ENCODE results near the gene TRABD2B. TPM values are rescaled to one million over a fixed set of nuclear protein-coding genes. Genes with fewer than 3 reads are reported as not detected.
A peak's percentile ranks its signal among the peaks of the same experiment; 100 is the strongest.

The TRABD2B gene
- total RNA-seq, 1 donor from 2014 or later, result 15.1 TPM

DNA sequence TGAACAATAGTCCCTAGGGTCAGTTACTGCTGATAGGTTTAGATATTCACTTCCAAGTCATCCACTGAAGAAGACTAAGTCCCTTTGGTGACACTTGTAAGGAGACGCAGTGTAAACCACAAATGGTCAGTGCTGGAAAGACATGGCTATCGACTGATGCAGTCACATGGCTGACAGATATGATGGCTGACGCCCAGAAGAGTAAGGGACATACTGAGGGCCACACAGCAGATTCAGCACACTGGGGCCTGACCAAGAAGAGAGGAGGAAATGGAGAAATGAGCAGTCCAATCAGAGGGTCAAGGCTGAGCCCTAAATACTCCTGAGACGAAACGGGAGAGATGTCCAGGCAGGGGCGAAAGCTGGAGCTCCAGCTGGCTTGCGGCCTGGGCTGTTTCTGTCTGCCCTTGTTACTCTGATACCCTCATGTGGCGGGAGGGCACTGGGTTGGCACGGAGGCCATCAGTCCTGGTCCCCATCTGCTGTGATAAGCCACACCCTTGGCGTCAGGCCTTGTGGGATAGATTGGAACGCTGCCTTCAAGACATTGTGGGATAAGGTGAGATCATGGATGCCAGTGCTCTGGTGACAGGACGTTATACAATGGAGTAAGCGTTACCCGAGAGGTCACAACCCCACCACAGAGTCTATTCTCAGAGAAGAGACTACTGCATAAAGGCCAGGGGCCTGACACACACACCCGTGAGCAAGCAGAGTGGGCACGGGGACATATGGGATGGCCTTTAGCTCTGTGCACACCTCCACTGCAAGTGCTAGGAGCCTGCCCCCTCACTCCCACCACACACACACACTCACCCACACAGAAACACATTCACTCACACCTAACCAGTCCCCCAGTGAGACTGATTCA, 158.4 kb downstream of the TRABD2B start:
- ATAC-seq (no peak), DNase-seq (ENCODE audit: low spot score) (no peak)

DNA sequence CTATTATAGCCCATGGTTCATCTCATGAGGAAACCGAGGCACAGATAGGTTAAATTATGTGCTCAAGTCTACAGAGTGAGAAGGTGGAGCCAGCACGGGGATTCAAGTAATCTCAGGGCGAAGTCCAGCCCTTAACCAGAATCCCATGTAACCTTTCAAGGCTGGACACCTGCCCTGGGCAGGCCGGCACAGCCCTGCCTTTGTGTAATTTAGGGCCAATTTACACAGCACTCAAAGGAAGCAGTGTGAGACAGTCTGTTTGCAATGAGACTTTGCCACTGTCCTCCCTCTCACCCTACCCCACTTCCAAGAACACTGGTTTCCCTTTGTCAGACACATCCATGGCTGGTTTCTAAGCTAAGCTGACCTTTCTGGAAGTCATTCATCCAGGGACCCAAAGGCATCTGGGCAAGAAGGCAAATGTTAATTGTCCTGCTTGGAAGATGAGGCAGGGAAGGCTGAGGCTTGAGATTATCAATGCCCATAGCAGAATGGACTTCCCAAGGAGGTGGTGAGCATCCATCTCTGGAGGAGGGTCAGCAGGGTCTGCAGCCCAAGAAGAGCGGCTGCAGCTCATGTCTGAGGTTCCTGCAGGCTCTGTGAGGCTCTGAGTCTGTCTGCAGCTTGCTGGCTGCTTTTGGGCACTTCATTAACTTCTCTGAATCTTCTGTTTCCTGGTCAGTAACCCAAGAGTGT, 159.2 kb downstream of the TRABD2B start:
- ATAC-seq (peak; percentile 64), DNase-seq (ENCODE audit: low spot score) (no peak)

DNA sequence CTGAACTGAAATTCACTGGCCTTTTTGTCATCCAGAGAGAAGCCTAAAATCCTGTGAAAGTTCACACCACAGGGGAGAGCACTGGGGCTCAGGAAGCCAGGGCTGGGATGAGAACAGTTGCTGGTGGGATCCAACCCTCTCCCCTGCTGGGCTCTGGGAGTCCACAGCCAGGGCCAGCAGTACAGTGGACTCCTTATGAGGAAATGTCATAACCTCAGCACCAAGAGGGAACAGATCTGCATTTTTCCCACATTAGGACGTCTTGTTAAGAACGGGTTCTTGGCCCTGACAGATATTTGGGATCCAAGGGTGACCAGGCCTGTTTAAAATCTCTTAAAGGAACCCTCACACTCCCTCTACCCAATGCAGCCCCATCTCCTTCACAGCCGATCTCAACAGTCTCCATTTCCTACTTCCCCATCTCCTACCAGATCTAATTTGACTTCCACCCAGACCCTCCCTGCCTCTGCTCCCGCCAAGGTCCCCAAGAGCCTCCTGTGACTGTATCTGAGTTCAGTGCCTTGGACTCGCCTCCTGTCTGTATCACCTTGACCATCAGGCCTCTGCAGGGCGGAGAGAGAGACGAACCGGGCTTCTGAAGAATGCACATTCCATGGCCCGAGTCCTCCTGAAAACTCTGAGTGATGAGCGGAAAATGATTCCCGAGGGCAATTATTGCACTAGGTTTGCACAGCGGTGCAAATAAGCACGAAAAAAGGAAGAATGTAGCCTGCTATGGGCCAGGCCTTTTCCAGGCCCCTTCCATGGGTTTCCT, 159.9 kb downstream of the TRABD2B start:
- ATAC-seq (no peak), DNase-seq (ENCODE audit: low spot score) (no peak)

DNA sequence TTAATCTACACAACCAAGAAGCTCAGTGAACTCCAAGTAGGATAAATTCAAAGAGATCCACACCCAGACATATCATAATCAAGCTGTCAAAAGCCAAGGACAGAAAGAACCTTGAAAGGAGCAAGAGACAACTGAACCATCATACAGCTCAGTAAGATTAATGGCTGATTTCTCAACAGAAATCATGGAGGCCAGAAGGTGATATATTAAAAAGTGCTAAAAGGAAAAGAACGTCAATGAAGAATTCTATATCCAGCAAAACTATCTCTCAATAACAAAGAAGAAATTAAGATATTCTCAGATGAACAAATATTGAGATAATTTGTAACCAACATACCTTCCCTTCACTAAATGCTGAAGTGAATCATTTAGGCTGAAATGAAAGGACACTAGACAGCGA, 161.8 kb downstream of the TRABD2B start:
- ATAC-seq, result no peak
- DNase-seq (ENCODE audit: low spot score), result no peak

DNA sequence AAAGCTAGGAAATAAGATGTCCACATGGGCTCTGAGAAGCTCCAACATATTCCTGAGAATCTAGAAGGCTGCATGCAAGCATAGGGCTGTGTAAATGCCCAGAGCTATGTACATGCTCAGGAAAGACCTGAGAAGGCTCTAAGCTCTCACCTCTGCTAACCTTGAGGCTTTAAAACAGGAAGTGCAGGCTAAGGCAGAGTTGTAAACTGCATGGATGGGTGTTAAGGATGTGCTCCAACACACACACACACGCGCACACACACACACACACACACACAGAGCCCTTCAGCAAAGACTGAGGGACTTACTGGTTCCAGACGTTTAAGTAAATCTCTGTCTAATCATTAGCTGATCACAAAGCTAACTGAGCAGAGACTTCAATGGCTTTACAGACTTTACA, 162.9 kb downstream of the TRABD2B start:
- DNase-seq (ENCODE audit: low spot score), result no peak
- ATAC-seq, result no peak

DNA sequence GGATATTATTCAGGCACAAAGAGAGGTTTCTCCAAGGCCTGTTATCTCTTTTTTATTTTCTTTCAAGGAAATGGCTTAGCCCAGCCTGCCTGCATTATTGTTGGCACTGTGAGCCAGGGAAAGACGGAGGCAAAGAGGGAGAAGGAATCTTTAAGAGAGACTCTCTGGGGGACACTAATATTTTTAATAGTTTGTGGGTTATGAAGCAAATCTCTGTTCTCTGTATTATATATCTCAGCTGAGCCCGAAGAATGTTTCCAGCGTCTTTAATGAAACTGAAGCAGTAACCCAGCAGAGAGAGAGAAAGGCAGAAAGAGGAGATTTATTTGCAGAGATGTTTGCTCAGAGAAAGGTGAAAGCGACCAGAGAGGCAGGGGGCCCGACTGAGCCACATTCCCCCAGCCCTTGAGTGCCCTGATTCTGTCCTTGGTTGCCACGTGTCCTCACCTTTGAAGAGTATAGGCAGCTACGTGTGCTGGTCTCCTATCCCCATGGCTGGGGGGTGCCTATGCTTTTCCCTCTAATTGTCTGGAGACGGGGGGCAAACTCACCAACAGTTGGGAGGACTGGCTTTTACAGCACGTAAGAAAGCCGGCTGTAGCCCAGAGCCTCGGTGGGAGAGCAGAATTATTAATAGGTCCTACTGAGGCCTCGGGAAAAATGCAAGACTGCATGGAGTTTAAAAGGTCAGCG, 166.4 kb downstream of the TRABD2B start:
- ATAC-seq (no peak), DNase-seq (ENCODE audit: low spot score) (no peak)

DNA sequence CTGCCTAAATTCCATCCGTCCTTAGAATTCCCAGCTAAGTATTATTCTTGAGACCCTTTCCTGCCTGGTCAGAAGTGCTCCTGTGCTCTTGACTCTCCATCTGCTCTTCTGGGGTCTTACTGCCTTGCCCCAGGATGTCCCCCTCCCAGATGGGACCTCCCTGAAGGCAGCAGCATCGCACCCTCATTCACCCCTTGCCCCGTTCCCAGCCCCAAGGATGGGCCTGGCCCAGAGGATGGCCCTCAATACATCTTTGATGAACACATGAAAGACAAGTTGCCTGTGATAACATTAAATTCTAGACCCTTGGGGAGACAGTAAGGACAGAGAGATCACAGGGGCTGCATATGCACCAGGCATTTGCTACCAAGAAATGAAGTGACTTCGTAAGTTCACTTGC, 167.2 kb downstream of the TRABD2B start:
- DNase-seq (ENCODE audit: low spot score), result no peak
- ATAC-seq, result no peak

DNA sequence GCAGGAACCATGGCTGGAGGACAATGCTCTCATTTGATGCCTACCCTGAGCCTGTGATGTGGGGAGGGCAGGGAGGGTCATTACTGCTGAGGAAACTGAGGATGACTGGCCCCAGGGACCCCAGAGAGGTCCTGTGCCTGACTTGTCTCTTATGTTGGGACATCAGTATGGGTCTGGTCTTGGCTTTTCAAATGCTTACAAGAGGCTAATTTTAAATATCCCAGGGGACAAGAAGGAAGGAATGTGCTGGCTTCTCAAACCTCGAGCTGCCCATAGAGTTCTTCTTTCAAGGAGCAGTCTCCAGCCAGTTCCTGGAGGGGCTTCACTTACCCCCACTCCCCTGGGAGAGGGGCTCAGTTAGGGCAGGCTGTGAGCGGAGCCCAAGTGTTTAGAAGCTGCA, 168.2 kb downstream of the TRABD2B start:
- DNase-seq (ENCODE audit: low spot score), result no peak
- no peak for ATAC-seq

DNA sequence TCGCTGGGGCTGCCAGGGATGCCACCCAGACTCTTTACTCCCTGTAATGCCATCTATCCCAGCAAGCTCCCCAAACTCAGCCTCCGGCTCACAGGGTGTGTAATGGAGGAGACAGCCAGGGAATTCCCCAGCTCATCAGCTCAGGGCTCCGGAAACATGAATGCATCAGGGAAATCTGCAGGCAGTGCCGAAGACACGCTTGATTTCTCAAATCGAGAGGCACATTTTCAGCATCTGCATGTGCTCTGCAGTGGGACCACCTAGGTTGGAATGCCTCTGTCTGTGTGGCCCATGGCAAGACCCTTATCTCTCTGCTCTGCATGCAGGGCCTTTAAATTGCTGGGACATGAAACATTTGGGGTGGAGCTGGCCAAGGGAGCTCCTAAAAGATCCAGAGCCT, 170.1 kb downstream of the TRABD2B start:
- ATAC-seq, result no peak
- DNase-seq (ENCODE audit: low spot score), result no peak

DNA sequence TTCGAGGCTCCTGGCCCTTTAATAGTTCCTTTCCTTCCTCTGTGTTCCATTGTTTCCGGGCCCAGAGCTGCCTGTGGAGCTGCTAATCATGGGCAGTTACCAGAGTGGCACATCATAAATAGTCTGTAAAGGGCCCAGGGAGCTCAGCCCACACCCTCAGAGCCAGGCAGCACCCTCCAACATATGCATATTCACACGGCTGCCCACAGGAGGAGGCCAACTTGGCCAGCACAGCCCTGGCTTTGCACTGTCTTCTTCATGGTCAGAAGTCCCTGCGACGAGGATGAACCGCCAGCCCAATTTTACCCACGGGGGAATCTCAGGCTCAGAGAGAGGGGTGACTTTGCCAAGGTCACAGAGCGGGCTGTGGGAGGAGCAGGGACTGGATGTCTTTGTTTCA, 172.5 kb downstream of the TRABD2B start:
- DNase-seq (ENCODE audit: low spot score) (no peak), ATAC-seq (no peak)

DNA sequence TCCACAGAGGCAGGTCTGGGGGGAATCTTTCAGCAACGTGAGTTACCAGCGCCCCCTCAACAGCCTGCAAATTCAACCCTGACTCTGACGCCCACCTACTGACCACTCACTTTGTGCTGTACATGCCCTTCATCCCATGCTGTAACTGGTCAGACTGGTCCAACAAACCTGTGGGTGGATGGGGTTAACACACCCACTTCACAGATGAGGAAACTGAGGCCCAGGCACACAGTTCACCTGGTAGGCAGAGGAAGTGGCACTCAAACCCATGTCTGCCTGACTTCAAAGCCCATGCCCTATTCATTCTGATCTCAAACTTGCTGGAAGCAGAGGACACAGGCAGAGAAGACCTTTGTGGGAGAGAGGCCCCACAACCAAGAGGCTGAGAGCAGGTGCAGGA, 172.9 kb downstream of the TRABD2B start:
- ATAC-seq (no peak), DNase-seq (ENCODE audit: low spot score) (no peak)

DNA sequence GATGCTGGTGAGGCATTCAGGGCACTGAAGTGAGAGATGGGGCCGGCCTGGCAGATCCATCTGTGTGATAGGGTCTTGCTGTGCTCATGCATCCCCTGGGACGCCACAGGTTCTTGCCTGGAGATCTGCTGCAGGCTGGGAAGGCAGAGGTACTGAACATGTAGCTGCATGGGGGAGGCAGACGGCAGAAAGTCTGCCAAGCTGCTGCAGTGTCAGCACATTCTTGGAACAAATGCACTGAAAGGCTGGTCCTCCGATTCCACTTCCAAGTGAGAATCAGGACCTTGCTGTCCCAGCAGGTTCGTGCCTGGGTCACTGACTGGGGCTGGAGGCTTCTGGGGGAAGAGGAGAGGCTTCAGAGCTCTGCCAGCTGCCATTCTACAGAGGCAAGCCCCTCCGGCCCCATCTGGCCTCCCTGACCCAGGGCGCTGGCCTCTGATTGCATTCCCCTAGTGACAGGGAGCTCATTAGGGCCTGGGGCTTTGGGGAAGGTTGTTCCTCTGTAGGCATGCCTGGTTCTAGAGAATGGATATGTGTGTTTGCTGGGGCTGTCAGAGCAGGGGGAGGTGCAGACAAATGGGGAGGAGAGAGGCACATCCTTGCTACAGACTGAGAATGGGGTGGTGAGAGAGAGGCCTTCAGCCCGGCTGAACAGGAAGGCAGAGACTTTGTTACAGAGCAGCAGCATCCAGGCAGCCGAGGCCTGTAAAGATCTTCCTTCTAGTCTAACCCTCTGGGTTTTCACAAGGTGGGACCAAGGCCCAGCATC, 174.0 kb downstream of the TRABD2B start:
- no peak for DNase-seq (ENCODE audit: low spot score)
- ATAC-seq, result no peak

DNA sequence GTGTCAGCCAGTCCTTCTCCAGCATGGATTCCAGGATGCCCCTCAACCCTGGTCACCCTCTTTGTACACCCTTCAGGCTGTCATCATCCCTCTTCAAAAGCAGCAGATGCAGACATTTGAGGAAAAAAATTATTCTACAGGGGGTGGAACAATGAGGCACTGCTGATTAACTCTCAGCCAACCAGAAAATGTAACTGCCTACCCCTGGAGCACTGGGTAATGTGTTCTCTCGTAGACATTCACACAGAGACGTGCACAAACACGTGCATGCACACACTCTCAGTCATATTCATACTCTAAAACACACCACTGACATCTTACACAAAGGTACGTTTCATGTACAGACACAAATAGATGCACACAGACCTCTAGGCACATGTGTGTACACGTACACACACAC, 175.4 kb downstream of the TRABD2B start:
- no peak for DNase-seq (ENCODE audit: low spot score)
- ATAC-seq, result no peak

DNA sequence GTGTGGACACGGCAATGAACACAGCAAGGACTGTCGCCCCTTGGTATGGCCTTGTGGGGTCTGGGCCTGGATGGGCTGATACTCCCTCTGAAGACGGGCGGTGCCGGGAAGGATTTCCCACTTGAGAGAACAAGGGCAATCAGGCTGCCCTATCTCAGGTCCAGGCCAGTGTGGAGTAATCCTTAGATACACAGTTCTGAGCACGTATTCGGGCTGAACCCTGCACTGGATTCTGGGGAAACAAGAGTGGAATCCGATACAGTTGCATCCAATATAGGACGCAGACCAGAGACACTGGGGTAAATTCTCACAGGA, 177.7 kb downstream of the TRABD2B start:
- DNase-seq (ENCODE audit: low spot score) (no peak), ATAC-seq (no peak)

DNA sequence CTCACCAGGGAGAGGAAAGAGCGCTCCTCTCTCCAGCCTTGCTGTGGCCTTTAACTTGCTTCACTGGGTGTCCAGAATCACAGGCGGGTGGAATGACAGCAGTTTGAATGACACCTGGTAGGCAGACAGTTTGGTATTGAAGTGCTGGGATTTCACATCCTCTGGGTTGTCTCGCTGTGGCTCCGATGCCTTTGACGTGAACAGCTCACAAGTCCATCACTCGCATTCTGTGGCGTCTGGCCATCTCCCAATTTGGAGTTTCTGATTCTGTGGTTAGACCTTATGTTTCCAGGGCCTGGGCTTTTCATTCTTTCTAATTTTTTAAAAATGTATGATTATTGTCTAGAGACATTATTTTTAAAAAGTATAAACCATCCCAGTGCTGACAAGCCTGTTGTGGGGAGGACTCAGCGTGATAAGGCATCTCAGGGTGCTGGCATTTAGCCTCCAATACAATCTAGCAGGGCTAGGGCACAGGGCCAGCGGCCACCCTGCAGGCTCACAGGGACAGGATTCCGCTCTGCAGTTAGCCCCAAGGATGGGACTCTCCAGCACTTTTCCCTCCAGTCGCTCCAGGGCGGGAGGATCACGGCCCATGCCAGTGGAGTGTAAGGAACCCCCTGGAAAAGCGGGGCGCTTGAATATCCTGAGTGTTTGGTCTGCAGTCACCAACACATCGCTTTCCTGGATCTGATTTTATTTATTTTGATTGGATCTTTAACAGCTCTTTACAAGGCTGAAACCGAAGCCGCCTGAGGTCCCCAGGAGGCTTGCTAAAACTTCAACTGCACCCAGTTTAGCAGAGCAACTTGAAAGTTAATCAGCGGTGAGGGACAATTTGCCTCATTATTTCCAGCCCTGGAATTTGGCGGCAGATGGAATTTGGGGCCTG, 178.3 kb downstream of the TRABD2B start:
- DNase-seq (ENCODE audit: low spot score) (no peak), ATAC-seq (peak; percentile 15)

DNA sequence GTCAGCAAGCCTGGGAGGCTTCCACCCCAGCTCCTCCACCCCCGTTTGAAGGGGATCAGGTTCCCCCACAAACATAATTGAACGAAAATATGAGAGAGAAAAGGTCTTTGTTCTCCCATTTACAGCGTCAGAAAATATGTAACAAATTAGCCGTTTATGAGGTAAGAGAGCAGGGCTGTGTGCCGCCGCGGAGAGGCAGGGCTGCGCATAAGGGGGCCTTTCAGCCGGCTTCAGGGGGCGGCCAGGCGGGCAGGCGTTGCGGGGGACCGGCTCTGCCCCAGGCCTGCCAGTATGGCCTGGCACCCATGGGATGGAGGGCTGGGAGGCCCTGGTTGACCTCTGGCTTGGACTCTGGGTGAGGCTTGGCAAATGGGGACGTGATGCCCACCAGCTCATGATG, 179.3 kb downstream of the TRABD2B start:
- ATAC-seq (no peak), DNase-seq (ENCODE audit: low spot score) (no peak)

DNA sequence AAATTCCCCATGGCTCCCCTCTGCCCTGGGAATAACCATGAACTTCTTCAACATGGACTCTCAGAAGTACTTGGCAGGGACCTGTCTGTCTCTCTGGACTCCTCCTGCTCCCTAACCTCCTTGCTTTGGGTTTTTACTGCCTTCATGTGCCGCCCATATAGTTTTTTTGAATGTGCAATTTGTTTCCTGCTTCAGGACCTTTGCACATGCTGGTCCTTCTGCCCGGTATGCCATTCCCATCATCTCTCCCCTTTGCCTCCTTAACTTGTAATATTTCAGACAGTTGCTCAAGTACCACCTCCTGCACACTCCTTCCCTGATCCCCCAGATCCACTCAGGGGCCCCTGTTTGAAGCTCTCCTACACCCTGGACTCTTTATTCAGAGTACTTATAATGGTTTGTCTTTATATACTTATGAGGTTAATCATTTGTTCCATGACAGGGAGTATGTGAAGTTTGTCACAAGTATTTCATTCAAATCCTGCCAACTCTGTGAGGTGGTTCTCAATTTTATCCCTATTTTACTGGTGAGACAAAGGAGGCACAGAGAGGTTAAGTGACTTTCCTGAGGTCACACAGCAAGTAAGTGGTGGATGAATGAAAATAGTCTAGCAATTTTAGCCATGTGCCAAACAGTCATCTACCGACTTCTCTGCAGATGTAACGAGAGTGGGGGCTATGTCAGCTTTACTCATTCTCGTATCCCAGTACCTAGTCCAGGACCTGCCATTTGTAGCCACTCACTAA, 180.7 kb downstream of the TRABD2B start:
- ATAC-seq, result no peak
- no peak for DNase-seq (ENCODE audit: low spot score)

DNA sequence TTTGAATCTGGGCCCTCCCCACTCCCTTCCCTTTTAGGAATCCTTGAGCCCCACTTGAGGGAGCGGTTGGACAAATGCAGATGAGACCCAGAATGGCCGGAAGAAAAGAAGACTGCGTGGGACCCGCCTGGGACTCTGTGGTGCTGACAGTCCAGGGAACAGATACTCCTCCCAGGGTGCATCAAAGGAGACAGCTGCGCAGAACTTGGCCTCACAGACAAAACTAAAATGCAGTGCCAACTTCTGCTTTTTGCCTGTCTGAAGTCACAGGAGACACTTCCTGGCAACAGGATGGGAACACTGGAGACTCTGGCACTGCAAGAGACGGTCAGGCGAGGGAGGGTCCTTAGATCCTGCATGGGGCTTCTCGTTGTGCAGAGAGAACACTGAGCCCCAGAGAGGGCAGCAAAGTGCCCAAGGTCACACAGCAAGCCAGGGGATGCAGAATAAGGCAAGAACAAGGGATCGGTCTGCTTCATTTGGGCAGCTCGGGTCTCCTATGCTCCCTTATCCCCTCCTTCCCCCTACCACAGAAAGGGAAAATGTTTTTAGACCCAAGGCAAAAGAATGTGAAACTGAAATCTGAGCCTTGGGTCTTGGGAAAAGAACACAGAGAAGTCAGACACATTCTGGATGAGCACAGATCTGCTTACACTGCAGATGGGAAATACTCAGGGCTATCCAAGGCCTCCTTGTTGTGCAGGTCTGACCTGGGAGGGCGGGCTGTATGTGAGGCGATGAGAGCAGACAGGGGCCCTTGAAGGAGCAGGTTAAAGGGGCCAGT, 182.4 kb downstream of the TRABD2B start:
- DNase-seq (ENCODE audit: low spot score) (no peak), ATAC-seq (no peak)

All from left lobe of liver (tissue), 2 donors.